GM20000 (cell line): ENCODE data around the gene ABLIM2.
"Not testable (repeated sequence)": the region's sequence is repeated elsewhere in the genome, so short reads cannot be mapped to it uniquely, and the experiment has no call there.

Experiments used
- DNase-seq: peaks from one replicate; pipeline ENCODE4 v3.0.0; 2012; ENCODE audit warnings: low spot score
- TF ChIP-seq, protein P1 (sequence below): IDR thresholded peaks from 2 replicates; pipeline ENCODE4 v1.5.1; 2012; ENCODE audit warnings: mild to moderate bottlenecking, control low read depth; ENCODE audit errors: extremely low read depth, missing control alignments

ABLIM2 gene

DNA sequence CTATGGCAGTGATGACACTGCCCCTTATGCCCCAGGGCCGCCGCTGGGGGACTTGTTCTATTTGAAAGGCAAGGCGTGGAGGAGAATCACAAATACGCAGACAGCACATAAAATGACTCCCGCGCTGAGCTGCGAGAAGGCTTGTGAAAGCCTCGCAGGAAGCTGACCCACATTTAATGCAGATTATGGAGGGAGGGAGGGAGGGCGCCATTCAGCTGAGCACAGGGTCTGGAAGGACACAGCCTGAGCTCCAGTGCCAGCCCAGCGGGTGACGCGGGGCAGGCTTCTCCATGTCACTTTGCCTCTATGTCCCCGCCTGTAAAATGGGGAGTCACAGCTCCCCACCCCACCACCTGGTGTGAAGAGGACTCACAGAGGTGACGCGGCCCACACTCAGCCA is 14.3 kb downstream of the ABLIM2 start:
- DNase-seq = no peak
- TF ChIP-seq, protein P1, sequence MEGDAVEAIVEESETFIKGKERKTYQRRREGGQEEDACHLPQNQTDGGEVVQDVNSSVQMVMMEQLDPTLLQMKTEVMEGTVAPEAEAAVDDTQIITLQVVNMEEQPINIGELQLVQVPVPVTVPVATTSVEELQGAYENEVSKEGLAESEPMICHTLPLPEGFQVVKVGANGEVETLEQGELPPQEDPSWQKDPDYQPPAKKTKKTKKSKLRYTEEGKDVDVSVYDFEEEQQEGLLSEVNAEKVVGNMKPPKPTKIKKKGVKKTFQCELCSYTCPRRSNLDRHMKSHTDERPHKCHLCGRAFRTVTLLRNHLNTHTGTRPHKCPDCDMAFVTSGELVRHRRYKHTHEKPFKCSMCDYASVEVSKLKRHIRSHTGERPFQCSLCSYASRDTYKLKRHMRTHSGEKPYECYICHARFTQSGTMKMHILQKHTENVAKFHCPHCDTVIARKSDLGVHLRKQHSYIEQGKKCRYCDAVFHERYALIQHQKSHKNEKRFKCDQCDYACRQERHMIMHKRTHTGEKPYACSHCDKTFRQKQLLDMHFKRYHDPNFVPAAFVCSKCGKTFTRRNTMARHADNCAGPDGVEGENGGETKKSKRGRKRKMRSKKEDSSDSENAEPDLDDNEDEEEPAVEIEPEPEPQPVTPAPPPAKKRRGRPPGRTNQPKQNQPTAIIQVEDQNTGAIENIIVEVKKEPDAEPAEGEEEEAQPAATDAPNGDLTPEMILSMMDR = no peak

DNA sequence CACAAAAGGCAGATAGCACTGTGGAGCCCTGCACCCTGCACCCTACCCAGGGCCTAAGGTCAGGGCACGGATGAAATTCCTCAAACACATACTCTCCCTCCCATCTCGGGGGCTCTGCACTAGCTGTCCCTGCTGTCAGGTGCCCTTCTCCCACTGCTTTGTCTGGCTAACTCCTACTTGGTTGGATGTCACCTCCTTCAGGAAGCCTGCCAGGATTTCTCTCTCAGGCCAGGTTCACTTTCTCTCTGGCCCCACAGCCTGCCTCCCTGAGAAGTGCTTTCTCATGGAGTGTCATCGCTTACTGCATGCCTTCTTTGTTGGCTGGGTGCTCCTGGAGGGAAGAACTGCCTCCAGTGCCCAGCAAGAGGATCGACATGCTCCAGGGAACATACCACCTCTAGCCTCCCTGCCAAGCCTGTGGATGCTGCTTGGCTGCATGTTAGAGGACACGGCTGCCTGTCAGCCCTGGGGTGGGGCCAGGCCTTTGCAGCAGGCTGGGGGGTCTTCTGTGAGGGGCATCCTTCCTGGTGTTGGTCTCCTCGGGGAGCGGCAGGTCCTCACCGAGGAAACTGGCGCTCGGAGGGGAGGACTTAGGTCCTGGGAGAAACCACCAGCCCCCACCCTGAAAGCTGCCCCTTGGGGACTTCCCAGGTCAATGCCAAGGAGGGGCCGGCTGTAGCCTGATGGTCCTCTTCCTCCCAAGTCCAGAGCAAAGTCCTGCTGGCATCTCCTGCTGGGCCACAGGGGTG is 15.0 kb downstream of the ABLIM2 start:
- TF ChIP-seq, protein P1 = no peak
- no peak for DNase-seq

DNA sequence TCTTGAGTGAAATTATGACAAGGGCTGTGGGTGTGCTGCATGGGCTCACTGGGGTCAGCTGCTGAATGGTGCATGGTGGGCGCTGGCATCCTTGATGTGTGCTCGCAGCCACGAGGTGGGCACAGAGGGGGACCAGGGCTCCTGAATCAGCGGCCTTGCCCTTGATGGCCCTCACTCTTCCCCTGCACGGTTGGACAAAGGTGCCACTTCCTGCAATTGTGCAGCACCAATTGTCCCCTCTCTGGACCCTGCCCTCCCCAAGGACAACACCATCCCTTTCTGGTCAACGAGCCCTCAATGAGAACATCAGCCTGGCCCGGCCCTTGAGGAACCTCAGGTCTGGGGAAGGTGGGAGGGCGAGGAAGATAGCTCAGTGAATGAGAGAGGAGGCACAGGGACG is 16.1 kb downstream of the ABLIM2 start:
- no peak for DNase-seq
- TF ChIP-seq, protein P1 = no peak

DNA sequence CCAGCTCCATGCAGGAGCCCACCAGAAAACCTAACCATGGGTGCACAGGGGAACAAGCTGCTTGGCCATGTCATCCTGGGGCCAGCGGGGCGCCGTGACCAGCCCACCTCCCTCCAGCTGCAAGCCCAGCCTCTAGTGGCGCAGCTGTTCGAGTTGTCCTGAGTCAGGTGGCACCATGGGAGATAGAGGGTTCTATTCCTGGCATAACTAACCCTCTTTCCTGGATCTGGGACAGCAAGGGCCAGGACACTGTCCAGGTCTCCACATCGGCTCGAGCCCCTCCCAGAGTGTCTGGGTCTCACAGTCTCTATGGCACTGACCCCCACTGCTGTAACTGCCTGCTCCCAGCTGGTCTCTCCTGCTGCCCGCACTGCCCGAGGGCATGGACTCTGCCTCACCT is 16.7 kb downstream of the ABLIM2 start:
- TF ChIP-seq, protein P1 = no peak
- no peak for DNase-seq

DNA sequence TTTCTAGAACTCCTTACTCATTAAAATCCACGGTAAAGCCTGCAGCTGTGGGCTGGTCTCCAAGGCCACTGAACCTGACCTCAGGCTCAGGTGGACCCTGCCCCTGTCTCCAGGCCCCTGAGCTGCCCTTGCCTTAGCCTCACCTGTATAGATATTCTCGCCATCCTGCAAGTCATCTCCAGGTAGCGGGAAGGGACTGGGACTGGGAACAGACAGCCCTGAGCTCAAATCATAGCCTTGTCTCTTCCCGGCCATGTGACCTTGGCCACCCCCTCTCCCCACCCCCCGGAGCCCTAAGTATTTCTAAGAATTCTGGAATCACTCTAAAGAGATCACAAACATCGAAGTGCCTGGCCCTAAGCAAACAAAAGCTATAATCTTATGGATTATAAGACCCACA is 17.7 kb downstream of the ABLIM2 start:
- DNase-seq = no peak
- TF ChIP-seq, protein P1 = no peak

DNA sequence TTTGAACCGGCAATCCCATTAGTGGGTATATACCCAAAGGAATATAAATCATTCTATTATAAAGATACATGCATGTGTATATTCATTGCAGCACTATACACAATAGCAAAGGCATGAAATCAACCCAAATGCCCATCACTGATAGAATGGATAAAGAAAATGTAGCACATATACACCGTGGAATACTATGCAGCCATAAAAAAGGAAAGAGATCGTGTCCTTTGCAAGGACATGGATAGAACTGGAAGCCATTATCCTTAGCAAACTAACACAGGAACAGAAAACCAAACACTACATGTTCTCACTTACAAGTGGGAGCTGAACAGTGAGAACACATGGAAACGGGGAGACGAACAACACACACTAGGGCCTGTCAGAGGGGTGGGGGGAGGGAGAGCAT is 18.9 kb downstream of the ABLIM2 start:
- DNase-seq = not testable (repeated sequence)

DNA sequence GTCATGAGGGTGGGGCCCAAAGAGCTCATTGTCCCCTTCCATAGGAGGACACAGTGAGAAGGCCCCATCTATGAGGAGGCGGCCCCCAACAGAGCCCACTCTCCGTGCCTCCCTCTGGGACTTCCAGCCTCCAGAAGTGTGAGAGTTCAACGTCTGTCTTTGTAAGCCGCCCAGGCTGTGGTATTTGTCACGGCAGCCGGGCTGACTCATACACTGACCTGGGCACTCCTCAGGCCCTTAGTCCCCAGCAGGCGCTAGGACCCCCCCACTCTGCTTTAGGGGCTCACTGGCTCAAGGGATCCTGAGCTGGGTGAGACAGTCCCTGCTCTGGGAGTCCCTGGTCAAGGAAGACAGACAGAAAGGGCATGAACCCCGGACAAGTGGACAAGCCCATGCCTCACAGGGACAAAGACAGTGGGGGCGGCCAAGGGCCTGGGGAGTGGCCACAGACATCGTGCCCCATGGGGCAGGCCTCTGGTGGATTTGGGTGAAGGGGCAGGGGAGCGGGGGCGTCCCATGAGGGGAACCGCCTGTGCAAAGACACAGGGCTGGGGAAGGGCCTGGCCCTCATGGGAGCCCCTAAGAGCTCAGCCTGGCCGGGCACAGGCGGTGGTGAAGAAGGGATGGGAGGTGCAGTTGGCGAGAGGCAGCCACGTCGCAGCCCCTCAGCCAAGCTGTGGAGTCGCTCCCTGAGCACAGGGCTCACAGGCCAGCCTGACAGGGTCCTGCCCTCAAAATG is 21.5 kb downstream of the ABLIM2 start:
- DNase-seq = no peak
- TF ChIP-seq, protein P1 = no peak
